Kidney epithelial cell (primary cell): ENCODE data around the gene SNN. TPM values are rescaled to one million over a fixed set of nuclear protein-coding genes. Genes with fewer than 3 reads are reported as not detected.
A peak's percentile ranks its signal among the peaks of the same experiment; 100 is the strongest.

Source experiments
- DNase-seq: peaks from one replicate; pipeline ENCODE4 v3.0.0-alpha.2; 2010; ENCODE audit warnings: low read depth
- H3K27me3 ChIP-seq: 2 replicates; pipeline ENCODE4 v1.6.0; 2011; ENCODE audit warnings: low read length; ENCODE audit not compliant: control insufficient read depth, insufficient read depth
- H3K36me3 ChIP-seq: 2 replicates; pipeline ENCODE4 v1.5.1; 2011; ENCODE audit warnings: low read length; ENCODE audit not compliant: control insufficient read depth, insufficient read depth
- H3K4me3 ChIP-seq: 2 replicates; pipeline ENCODE4 v1.5.1; 2011; ENCODE audit warnings: low read depth, mild to moderate bottlenecking, control low read depth, low read length
- CTCF ChIP-seq: IDR thresholded peaks from 2 replicates; pipeline ENCODE4 v1.5.1; 2011; ENCODE audit warnings: mild to moderate bottlenecking, moderate library complexity, low read length, control low read depth, inconsistent platforms; ENCODE audit not compliant: insufficient read depth, poor library complexity, severe bottlenecking
- total RNA-seq: library from RNA; depleted of rRNA; stranded (reverse); fragments of >200 nt; gene quantifications from 2 replicates; pipeline ENCODE4 v1.2.3, GENCODE V29; 2015

Gene SNN
- total RNA-seq, 1 donor from 2014 or later: 31.0 TPM

- H3K4me3 ChIP-seq: no peak overlapping the region
Measured at GRCh38 chr16:11667221-11667823, 933 bp upstream of the SNN start.

DNA sequence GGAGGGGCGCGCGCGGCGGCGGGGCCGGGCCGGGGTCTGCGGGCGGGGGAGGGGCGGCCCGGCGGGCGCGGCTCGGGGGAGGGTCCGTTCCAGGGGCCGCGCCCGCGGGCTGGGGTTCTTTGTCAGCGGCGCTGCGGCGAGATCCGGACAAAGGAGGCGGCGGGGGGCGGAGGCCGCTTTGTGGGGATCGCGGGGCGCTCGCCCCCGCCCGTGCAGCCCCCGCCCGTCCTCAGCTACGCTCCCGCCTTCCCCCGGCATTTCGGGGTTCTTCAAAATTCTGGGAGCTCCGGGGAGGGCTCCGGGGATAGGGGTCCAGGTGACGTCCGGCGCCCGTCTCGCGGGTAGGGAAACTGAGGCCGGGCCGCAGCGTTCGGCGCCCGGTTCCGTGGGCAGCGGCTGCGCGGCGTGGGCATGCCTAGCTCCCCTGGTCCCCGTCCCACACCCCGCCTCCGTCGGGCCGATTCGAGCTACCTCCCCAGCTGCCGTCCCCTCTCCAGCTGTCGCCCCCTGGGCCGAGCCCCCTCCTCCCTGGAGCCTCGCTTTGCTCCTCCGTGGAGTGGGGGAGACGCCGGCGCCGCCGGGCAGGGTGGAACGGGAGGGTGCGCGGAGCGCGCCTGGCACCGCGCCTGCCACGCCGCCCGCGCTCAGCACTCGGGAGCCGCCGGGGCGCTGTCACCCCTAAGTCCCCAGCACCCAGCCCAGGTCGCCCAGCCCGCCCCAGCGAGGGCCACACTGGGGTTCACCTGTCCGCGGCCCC is 546 bp downstream of the SNN start:
- H3K36me3 ChIP-seq: no peaks in the 10 kb centered on the region
- no peaks in the 10 kb centered on the region for H3K27me3 ChIP-seq
- TF ChIP-seq CTCF: no peak
- peak overlapping the region; percentile 83 for H3K4me3 ChIP-seq
- no peak for DNase-seq

More at GRCh38 chr16:11667221-11667823, 933 bp upstream of the SNN start:
- no peaks in the 10 kb centered on the region for H3K36me3 ChIP-seq
- TF ChIP-seq CTCF: no peak
- DNase-seq: no peak
- no peaks in the 10 kb centered on the region for H3K27me3 ChIP-seq

GRCh38 chr16:11669380-11670146 is 1.3 kb downstream of the SNN start:
- DNase-seq: no peak
- no peak for TF ChIP-seq CTCF
- H3K36me3 ChIP-seq: no peaks in the 10 kb centered on the region
- H3K4me3 ChIP-seq: peak overlapping the region; percentile 83
- no peaks in the 10 kb centered on the region for H3K27me3 ChIP-seq

DNA sequence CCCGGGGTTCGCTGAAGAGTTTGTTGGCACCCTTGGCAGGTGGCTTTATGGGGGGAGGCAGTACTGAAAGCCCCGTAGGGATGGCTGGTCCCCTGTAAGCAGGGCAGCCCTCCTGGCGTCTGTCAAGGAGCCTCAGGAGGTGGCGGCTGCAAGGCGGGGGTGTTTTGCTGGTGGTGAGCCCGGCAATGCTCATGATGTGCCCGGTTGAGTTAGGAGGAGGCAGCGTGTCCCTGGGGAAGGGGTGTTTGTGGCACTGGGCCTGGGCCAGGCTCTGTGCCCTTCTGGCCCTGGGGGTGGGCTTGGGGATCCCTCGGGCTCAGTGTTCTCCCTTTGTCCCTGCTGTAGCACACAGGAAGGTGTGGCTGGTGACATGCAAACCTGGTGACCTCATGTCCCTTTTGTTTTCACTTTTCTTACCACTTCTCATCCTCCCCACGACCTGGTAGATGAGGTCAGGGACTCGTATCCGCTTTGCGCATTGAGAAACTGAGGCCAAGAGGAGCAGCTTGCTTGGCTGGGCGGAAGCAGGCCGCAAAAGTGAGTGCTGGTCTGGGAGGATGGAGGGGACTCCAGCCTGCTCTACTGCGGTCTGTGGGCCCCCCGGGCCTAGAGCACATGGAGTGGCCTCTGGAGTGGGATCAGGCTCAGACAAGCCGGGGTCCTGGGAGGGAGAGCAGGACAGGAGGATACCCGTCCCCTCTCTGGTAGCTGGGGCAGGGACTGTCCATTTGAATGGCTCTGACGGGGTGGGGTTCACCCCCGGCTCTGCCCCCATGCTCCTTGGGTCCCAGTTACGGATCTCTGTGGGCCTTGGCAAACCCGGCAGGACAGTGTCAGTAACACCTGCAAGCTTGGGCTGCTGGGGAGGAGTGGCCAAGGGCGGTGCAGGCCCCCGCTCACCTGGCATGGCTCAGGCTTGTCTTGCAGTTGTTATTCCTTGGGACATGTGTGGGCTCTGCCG is 2.2 kb downstream of the SNN start:
- no peak for DNase-seq
- Histone ChIP-seq H3K4me3 (no peak overlapping the region), H3K27me3 (no peaks in the 10 kb centered on the region), H3K36me3 (no peaks in the 10 kb centered on the region)
- TF ChIP-seq CTCF: no peak

- Histone ChIP-seq H3K27me3 (no peaks in the 10 kb centered on the region), H3K36me3 (peaks cover 1% of the 10 kb centered on the region), H3K4me3 (no peak overlapping the region)
- TF ChIP-seq CTCF: no peak
- DNase-seq: no peak
Measured at GRCh38 chr16:11671271-11671670, 3.0 kb downstream of the SNN start.
